ENCODE measurements around the gene TAS2R41. TPM values are rescaled to one million over a fixed set of nuclear protein-coding genes. Genes with fewer than 3 reads are reported as not detected.

TAS2R41 gene
- total and polyA plus RNA-seq, 12 donors = 0.28 TPM; not detected in 11

DNA sequence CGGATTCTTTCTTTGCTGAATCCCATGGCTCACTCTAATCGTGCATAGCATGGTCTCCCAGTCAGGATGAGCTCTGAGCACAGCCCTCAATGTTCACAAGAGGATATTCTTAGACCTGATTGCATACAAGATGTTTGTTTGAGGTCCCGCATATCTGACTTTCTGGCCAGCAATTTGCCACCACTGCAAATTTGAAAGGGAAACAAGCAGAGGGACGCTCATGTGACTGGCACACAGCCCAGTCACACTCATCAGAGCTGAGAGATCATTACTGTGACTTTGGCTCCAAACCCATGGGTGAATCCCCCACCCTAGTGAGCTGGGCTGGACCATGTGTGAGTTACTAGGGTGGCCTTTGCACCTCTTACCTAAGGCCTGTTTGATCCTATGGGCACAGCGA, 9.9 kb downstream of the TAS2R41 start:
- H3K27ac ChIP-seq = peak overlapping the region in 3 of 5 donors; percentile 27 to 80 (median 66)
- no peak for TF ChIP-seq POLR2A (IDR thresholded peaks at IDR 0.05)
- TF ChIP-seq, protein P1, sequence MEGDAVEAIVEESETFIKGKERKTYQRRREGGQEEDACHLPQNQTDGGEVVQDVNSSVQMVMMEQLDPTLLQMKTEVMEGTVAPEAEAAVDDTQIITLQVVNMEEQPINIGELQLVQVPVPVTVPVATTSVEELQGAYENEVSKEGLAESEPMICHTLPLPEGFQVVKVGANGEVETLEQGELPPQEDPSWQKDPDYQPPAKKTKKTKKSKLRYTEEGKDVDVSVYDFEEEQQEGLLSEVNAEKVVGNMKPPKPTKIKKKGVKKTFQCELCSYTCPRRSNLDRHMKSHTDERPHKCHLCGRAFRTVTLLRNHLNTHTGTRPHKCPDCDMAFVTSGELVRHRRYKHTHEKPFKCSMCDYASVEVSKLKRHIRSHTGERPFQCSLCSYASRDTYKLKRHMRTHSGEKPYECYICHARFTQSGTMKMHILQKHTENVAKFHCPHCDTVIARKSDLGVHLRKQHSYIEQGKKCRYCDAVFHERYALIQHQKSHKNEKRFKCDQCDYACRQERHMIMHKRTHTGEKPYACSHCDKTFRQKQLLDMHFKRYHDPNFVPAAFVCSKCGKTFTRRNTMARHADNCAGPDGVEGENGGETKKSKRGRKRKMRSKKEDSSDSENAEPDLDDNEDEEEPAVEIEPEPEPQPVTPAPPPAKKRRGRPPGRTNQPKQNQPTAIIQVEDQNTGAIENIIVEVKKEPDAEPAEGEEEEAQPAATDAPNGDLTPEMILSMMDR (IDR thresholded peaks at IDR 0.05) = no peak

GRCh38 chr7:143490717-143491306, 13.1 kb downstream of the TAS2R41 start:
- 92 to 100% (median 95%) methylated on average over 1 of the region's 1 CpG for WGBS, 4 donors
- H3K27me3 ChIP-seq = no peaks in the 10 kb centered on the region
- DNase-seq = peak in 2 of 7 donors; percentile 27 to 28
- H3K4me1 ChIP-seq (replicated peaks in 1 of 2) = peaks cover 0 to 4% of the 10 kb centered on the region in 2 donors
- H3K27ac ChIP-seq = no peak overlapping the region
- no peak for TF ChIP-seq POLR2A (IDR thresholded peaks at IDR 0.05)
- TF ChIP-seq, protein P1 (IDR thresholded peaks at IDR 0.05) = peak; percentile 14 to 45 (median 34)
- no peaks in the 10 kb centered on the region for H3K9me3 ChIP-seq (replicated peaks in 1 of 3)
- intact Hi-C loops (cut with DNase I) = no loop called here
- H3K4me3 ChIP-seq = no peak overlapping the region
- H3K36me3 ChIP-seq (replicated peaks in 1 of 2) = no peaks in the 10 kb centered on the region

More for the DNA sequence above, 9.9 kb downstream of the TAS2R41 start:
- intact Hi-C loops (cut with DNase I) = no loop called here
- H3K4me3 ChIP-seq = no peak overlapping the region
- 42 to 51% (median 47%) methylated on average over 4 to 5 of the region's 5 CpGs for WGBS, 4 donors
- no peaks in the 10 kb centered on the region for H3K36me3 ChIP-seq (replicated peaks in 1 of 2)
- DNase-seq = peak; percentile 43 to 83 (median 61)
- no peaks in the 10 kb centered on the region for H3K9me3 ChIP-seq (replicated peaks in 1 of 3)
- peaks cover 0 to 4% of the 10 kb centered on the region in 2 donors for H3K4me1 ChIP-seq (replicated peaks in 1 of 2)
- no peaks in the 10 kb centered on the region for H3K27me3 ChIP-seq

GRCh38 chr7:143492043-143492471, 14.4 kb downstream of the TAS2R41 start:
- no peaks in the 10 kb centered on the region for H3K36me3 ChIP-seq (replicated peaks in 1 of 2)
- no peak overlapping the region for H3K27ac ChIP-seq
- no peak overlapping the region for H3K4me3 ChIP-seq
- WGBS, 4 donors = 68 to 79% (median 75%) methylated on average over 2 of the region's 2 CpGs
- DNase-seq = no peak
- TF ChIP-seq POLR2A (IDR thresholded peaks at IDR 0.05) = no peak
- H3K27me3 ChIP-seq = no peaks in the 10 kb centered on the region
- intact Hi-C loops (cut with DNase I) = no loop called here
- H3K9me3 ChIP-seq (replicated peaks in 1 of 3) = no peaks in the 10 kb centered on the region
- H3K4me1 ChIP-seq (replicated peaks in 1 of 2) = peaks cover 0 to 4% of the 10 kb centered on the region in 2 donors

DNA sequence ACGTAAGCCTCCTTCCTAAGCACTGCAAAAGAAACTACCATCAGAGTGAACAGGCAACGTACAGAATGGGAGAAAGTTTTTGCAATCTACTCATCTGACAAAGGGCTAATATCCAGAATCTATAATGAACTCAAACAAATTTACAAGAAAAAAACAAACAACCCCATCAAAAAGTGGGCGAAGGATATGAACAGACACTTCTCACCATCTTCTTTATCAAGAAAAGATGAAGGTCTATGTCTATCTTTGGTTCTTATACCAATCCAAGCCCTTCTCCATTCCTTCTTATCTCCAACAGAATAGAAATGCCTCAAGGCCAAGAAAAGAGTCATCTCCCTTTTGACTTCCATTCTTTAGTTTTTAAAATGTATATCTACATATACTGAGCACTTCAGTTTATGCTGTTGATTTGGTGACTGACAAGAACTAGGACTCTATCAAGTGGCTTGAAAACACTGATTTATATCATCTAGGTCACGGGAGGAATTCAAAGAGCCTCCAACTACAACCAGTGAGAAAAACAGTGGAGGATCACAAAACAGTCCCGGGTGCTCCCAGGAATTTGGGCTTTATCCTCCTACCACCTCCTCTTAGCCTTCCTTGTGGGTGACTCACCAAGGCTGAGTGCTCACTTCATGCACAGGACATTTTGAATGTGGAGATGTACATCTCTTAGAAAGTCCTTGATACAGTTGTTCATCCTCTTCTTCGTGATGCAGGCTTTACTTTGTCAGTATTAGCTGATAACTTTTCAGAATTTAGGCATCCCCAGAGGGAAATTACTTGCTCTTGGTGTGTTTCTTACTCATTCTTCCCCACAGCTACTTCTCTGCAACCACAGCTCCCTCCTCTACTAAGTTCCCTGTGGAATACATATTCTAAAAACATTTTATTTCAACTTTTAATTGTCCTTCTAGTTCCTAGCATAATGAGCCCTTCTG, 15.4 kb downstream of the TAS2R41 start:
- no peak for DNase-seq
- TF ChIP-seq, protein P1 (IDR thresholded peaks at IDR 0.05) = no peak
- TF ChIP-seq POLR2A (IDR thresholded peaks at IDR 0.05) = no peak
- H3K9me3 ChIP-seq (replicated peaks in 1 of 3) = no peaks in the 10 kb centered on the region
- WGBS, 4 donors = 61 to 83% (median 69%) methylated on average over 6 of the region's 6 CpGs
- no peaks in the 10 kb centered on the region for H3K36me3 ChIP-seq (replicated peaks in 1 of 2)
- intact Hi-C loops (cut with DNase I) = no loop called here
- no peak overlapping the region for H3K4me3 ChIP-seq
- peaks cover 0 to 4% of the 10 kb centered on the region in 2 donors for H3K4me1 ChIP-seq (replicated peaks in 1 of 2)
- no peak overlapping the region for H3K27ac ChIP-seq
- no peaks in the 10 kb centered on the region for H3K27me3 ChIP-seq
